T-helper 2 cell treated with Interferon-gamma antibody and Interleukin-4, amounts not matched to agents 100 ng/mL and 5 ng/mL, for 36 hours (primary cell): ENCODE data around the gene ZNF835. TPM values are rescaled to one million over a fixed set of nuclear protein-coding genes. Genes with fewer than 3 reads are reported as not detected.

Source experiments
- intact Hi-C: fragments of 100-400 bp; cut with micrococcal nuclease; formaldehyde crosslinking; loops from one replicate; pipeline ENCODE4 v1.15.1; 2023
- total RNA-seq: library from RNA; stranded (reverse); gene quantifications from 2 replicates; pipeline ENCODE4 v1.2.3, GENCODE V29; 2022

ZNF835 gene
- total RNA-seq, 1 donor from 2014 or later, result 0.11 TPM

DNA sequence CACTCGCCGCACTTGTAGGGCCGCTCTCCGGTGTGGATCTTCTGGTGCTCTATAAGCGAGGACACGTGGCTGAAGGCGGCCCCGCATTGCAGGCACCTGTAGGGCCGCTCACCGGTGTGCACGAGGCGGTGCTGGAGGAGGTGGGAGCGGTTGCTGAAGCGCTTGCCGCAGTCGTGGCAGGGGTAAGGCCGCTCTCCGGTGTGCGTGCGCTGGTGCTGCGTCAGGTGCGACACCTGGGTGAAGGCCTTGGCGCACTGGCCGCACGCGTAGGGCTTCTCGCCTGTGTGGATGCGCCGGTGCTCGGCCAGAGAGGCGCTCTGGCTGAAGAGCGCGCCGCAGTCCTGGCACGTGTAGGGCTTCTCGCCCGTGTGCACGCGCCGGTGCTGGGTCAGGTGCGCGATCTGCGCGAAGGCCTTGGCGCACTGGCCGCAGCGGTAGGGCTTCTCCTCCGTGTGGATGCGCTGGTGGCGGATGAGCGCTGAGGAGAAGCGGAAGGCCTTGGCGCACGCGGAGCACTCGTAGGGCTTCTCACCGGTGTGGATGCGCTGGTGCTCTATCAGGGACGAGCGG, 7.5 kb downstream of the ZNF835 start:
- intact Hi-C loops, result no loop called here

DNA sequence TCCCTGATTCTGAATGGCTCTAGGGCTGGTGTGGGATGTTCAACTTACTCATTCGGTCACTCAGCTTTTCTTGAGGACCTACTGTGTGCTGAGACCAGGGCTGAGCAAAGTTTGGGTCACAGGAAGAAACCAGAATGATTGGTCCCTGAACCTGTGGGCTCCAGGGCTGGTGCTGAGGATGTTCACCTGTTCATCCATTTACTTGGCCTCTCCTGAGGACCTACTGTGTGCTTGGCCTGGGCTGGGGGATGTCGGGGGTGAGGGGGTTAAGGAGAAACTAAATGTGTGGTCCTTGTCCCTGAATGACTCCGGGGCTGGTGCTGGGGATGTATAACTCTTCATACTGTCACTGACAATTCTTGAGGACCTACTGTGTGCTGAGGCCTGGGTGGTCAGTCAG, 10.3 kb downstream of the ZNF835 start:
- intact Hi-C loops, result no loop called here

DNA sequence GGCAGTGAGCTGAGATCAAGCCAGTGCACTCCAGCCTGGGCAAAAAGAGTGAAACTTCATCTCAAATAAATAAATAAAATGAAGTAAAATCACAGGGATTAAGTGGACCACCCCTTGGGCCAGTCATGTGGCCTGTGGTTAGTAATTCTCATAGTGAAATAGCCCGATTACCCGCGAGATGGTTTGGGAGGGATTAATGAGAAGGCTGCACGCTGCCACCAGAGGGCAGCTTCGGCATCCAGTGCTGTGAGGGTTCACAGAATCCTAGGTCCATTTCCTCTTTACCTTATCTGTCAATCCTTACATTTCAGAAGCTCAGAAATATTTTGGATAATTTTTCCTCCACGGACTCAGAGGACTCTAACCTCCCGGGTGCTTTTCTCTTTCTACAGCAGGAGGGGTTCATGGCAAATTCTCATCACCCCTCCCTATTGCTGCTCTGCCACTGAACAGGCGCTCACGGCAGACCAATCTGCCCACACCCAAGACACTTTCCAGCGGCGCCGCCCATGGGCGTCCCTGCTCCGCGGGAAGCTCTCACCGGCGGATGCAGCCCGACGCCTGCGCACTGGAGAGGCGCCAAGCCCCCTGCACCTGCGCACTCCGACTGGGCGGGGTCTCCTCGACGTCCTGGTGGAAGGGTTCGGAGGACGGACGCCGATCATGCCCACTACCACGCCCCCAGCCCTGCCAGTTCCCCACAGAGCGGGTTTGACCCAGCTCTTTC, 11.0 kb downstream of the ZNF835 start:
- intact Hi-C loops, result no loop called here

DNA sequence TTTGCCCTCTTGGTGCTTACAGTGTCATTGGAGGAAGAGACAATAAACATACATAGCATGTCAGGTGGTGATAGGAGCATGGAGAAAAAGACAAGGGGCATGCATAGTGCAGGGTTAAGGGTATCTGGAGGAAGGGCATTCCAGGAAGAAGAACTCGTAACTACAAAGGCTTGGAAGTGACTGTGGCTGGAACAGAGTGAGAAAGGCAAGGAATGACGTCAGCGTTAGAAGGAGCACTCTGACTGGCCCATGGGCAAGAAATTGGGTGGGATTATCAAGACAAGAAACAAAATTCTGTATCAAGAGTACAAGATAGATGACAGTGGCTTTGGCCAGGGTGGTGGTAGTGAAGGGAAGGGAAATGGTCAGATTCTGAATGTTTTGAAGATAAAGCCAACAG, 17.4 kb downstream of the ZNF835 start:
- intact Hi-C loops, result no loop called here

DNA sequence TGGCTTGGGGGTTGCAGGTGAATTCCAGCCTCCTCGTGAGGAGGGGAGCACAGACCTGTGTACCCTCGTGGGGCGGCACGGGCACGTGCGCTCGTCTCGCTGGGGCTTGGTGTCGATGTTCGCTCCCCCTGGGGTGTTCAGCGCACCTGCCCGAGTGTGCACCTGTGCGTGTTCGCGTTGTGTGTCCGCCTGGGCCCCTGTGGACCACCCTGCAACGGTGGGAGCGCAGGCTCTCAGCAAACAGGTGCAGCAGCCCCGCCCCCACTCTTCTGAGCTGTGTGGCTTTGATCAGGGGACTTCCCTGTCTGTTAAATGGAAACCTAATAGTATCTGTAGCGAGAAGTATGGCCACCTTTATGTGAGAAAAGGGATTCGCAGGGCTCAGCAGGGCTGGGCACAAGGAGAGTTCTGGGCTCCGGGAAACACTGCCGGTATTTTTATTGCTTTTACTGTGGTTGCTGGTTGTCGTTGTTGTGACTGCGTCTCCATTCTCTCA, 28.0 kb downstream of the ZNF835 start:
- intact Hi-C loops, result no loop called here

DNA sequence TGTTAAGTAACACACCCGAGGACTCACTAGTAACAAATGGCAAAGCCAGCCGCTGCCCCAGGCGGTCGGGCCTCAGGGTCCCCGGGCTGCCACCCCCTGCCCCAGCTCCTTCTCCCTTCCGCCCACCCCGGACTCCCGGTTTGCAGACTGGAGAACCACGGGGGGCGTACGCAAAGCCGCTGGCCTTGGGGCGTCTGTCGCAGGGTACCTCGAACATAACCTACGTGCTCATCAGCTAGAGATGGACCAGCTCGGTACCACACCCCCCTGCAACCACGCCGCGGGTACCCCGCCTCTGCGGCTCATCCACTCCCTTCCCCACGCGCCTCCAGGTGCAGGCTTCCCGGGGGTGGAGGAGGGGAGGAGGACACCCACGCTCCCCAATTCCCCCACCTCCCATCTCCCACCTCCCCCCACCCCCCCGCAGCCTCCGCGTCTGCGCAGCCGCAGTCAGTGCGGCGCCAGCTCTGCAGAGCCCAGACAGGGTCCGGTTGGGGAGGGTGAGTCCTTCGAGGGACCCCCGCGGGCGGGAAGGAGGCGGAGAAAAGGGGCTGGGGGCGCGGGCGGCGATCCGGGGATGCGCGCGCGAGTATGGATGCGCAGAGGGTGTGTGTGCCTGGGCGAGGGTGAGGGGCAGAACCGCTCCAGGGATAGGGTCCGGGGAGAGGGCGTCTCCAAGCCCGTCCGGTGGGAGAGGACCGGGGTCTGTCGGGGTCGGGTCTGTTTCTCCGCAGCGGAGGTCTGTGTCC, 28.7 kb downstream of the ZNF835 start, which contains the start of gene SMIM17:
Gene SMIM17, plus strand, starts transcription at position 449 of the 749 bp plus-strand sequence. CDS start 2,509 bp downstream, outside the sequence.
- intact Hi-C loops, result no loop called here

DNA sequence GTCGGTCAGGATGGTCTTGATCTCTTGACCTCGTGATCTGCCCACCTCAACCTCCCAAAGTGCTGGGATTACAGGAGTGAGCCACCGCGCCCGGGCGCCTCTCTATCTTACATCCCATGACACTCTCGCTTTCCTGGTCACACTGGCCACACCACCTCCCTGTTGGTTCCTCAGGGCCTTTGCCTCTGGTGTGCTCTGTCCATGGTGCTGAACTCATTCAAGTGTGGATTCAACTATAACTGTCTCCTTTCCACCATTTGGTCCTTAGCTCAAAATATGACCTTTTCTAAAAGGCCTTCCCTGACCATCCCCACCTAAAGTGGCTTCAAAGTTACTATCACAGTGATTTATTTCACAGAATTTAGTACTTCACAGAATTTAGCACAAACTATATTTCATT, 32.3 kb downstream of the ZNF835 start:
- intact Hi-C loops, result no loop called here

DNA sequence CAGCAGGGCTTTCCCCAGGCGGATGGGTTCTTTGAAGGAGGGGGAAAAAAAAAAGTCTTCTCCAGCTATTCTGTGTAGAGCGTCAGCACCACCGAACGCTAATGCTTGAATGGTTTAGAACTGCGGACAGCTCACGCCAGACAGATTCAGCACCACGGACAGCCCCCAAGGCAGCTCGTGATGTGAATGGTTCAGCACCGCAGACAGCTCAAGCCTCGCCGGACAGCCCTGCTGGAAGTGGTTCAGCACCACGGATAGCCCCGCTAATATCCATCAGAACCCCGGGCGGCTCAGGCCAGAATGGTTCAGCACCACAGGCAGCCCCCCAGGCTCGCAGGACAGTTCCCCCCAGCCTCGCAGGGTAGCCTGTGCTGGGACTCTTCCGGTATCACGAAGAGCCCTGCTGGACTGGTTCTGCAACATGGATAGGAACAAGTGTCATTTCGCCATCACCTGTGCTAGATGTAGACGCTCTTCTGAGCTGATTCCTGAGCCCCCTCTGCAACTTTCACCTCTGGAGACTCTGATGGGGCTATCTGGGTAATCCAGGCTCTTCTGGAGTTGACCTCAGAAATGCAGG, 33.5 kb downstream of the ZNF835 start:
- intact Hi-C loops, result no loop called here

DNA sequence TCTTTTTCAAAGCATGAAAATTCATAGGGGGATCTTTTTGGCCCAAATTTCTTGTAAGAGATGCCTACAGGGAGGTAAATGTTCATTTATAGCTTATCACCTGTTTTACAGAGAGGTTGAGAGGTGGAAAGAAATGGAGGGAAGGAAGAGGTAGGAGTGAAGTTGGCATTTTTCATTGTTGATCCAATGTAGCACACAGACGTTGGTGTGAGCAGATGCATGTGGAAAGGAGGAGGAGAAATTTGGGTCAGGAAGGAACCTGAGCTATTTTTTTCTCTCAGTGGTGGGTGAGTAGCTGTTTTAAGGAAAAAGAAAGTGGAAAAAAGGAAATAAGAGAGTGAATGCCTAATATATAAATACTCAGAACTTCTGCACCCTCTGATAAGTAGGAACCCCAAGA, 38.5 kb downstream of the ZNF835 start:
- intact Hi-C loops, result no loop called here

DNA sequence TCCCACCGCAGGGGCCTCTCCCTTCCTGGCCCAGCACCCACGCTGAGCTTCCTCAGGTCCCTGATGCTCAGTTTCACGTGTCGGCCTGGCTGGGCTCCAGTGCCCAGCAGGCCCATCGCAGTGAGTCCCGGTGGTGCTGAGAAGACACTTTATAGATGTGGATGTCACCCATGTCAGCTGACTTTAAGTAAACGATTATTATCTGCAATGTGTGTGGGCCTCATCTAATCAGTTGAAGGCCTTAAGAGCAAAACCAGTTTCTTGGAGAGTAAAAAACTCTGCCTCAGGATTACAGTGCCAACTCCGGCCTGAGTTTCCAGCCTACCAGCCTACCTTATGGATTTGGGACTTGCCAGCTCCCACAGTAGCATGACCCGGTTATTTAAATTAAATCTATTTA, 45.8 kb downstream of the ZNF835 start:
- intact Hi-C loops, result no loop called here

DNA sequence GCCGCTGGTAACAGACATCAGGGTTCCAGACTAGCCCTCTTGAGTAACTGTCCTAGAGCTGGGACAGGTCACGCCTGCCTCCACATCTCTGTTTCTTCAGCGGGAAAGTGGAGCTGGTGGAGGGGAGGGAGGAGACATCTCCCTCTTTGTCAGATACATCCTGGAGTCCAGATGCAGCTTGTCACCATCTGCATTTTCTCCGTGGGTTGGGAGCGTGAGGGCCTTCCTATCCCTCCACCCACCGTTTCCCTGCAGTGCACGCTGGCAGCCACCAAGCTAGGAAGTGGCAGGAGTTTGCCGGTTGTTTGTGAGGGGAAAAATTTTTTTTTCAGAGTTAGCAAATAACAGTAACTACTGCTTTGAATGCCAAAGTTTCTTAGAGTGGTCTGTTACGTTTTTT, 48.6 kb downstream of the ZNF835 start:
- intact Hi-C loops, result no loop called here

DNA sequence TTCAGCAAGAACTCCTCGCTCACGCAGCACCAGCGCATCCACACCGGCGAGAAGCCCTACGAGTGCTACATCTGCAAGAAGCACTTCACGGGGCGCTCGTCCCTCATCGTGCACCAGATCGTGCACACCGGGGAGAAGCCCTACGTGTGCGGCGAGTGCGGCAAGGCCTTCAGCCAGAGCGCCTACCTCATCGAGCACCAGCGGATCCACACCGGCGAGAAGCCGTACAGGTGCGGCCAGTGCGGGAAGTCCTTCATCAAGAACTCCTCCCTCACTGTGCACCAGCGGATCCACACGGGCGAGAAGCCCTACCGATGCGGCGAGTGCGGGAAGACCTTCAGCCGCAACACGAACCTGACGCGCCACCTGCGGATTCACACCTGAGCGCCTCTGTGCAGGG, 49.2 kb downstream of the ZNF835 start:
- intact Hi-C loops, result no loop called here

DNA sequence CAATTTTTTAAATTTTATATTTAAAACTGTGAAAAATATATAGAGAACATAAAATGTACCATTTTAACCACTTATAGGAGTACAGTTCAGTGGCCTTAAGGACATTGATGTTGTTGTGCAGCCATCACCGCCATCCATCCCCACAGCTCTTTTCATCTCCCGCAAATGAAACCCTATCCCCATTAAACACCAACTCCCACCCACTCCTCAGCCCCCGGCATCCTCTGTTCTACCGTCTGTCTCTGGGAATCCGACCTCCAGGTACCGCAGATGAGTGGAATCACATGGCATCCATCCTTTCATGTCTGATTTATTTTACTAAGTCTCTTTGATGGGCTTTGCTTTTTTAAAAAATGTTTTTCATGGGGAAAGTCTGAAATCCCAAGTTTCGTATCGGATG, 52.4 kb downstream of the ZNF835 start:
- intact Hi-C loops, result no loop called here

DNA sequence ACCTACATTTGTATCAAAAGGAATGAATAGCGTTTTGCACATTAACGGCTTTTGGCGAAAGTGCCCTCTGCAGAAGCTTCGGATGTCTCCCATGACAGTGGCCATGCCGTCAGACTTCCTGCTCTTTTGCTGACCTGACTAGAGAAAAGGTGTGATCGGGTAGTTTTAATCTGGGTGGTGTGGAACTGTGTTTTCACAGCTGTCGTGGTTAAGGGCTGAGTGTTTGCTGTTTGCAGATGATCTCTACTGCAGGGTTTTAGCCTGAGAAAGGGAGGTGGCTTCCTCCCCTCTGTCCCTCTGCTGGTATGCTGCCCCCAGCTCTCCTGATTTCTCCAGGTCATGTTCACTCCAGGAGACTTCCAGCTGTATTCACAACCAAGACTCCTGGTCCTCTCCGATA, 54.0 kb downstream of the ZNF835 start:
- intact Hi-C loops, result no loop called here

DNA sequence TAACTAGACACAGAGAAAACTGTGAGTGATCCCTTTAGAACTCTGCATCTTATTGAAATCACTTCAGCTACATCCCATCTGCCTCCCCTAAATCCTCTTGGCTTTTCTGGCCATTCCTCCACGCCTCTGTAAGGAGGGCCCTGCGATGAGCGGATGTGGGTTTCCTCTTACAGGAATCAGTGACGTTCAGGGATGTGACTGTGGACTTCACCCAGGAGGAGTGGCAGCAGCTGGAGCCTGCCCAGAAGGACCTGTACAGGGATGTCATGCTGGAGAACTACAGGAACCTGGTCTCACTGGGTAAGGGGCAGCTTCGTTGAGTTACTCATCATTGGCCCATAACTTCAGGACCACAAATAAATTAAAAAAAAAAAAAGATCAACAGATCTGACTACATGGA, 57.9 kb downstream of the ZNF835 start:
- intact Hi-C loops, result no loop called here

DNA sequence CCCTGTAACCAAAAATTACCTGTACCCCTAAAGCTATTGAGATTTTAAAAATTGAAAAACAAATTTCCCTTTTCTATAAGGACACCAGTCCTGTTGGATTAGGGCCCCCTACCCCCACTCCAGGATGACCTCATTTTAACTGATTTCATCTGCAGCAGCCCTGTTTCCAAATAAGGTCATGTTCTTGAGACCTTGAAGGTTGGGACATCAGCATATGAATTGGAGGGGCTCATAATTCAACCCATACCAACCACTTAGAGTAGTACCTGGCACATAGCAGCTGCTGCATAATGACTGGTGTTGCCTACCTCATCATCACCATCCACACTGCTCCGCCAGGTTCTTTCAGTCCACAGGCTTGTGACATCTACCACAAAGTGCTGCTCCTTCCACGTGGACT, 58.8 kb downstream of the ZNF835 start:
- intact Hi-C loops, result no loop called here

Other genes with a start within 250 kb of the ZNF835 start
- gene ZNF667, start 194.4 kb downstream of the ZNF835 start, total RNA-seq, result 0.05 TPM in 1 of 2 replicates, not detected in the other
- 0.07 and 0.09 TPM in 2 replicates for gene ZNF471, start 163.9 kb downstream of the ZNF835 start, total RNA-seq
- gene ZFP28, start 132.8 kb downstream of the ZNF835 start, total RNA-seq, result 2.0 and 2.3 TPM in 2 replicates
- gene ZNF470, start 104.3 kb downstream of the ZNF835 start, total RNA-seq, result 2.0 and 2.5 TPM in 2 replicates
- 5.5 and 5.8 TPM in 2 replicates for gene ZNF71, start 76.5 kb downstream of the ZNF835 start, total RNA-seq
- not detected in 2 replicates for gene SMIM17, start 28.6 kb downstream of the ZNF835 start, total RNA-seq
- not detected in 2 replicates for gene PEG3, start 169.0 kb upstream of the ZNF835 start, total RNA-seq
- not detected in 2 replicates for gene ZIM2, start 169.0 kb upstream of the ZNF835 start, total RNA-seq